ENCODE results near the gene NCK1.

The NCK1 gene

DNA sequence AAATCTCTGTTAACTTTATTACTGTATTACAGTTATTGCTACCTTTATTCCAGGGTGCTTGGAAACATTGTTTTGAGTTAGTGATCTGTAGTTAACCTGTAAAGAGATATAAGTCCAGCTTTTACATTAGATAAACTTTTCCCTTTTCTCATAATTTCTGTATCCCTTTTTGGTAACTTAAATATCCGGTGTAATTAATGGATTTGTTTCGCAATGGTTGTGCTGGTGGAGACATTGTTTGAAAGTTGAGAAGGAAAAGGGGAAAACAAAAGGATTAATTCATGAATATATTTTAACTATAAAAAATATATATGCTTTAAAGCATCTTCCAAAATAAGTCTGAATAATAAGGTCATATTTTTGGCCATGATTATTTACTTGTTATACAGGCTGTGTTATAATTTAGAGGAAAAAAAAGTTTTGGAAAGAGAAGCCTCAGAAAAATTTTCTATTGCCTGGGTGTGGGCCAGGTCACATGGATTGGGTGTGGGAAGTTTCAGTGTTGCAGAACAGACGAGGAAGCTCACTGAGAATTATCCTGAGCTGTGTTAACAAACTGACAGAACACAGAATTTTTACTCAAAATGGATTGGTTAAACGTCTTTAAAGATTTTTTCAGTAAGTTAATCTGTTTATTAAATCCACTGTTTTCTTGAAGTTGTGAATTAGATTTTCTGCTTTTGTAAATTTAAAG lies 68.1 kb downstream of the NCK1 start:
- Histone ChIP-seq H3K4me1 (ENCODE audit: control insufficient read depth in 1 of 2, insufficient read depth in 1 of 2, low read depth in 1 of 2, low read length in 1 of 2) (peaks cover 4 to 8% of the 10 kb centered on the region in 2 experiments), H3K36me3 (peaks cover 9% of the 10 kb centered on the region), H3K27me3 (no peaks in the 10 kb centered on the region), H3K27ac (no peak overlapping the region), H3K9me3 (no peaks in the 10 kb centered on the region), H3K4me3 (ENCODE audit: low read depth in 1 of 2, low read length in 1 of 2) (no peak overlapping the region)
- TF ChIP-seq, protein P1, sequence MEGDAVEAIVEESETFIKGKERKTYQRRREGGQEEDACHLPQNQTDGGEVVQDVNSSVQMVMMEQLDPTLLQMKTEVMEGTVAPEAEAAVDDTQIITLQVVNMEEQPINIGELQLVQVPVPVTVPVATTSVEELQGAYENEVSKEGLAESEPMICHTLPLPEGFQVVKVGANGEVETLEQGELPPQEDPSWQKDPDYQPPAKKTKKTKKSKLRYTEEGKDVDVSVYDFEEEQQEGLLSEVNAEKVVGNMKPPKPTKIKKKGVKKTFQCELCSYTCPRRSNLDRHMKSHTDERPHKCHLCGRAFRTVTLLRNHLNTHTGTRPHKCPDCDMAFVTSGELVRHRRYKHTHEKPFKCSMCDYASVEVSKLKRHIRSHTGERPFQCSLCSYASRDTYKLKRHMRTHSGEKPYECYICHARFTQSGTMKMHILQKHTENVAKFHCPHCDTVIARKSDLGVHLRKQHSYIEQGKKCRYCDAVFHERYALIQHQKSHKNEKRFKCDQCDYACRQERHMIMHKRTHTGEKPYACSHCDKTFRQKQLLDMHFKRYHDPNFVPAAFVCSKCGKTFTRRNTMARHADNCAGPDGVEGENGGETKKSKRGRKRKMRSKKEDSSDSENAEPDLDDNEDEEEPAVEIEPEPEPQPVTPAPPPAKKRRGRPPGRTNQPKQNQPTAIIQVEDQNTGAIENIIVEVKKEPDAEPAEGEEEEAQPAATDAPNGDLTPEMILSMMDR (IDR thresholded peaks at IDR 0.05): no peak

DNA sequence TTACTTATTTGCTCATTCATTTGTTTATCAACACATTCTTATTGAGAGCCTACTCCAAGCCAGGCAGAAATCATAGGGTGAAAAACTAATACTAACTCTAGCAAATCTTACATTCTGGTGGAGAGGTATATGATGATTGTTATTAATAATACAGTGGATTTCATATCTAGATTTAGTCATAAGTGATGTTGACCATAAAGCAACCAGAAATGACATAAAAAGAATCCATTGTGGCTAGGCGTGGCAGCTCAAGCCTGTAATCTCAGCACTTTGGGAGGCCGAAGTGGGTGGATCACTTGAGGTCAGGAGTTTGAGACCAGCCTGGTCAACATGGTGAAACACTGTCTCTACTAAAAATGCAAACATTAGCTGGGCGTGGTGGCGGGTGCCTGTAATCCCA lies 69.6 kb downstream of the NCK1 start:
- Histone ChIP-seq H3K27ac (no peak overlapping the region), H3K4me3 (ENCODE audit: low read depth in 1 of 2, low read length in 1 of 2) (no peak overlapping the region), H3K4me1 (ENCODE audit: control insufficient read depth in 1 of 2, insufficient read depth in 1 of 2, low read depth in 1 of 2, low read length in 1 of 2) (peaks cover 0 to 4% of the 10 kb centered on the region in 2 experiments), H3K36me3 (peaks cover 9% of the 10 kb centered on the region), H3K9me3 (no peaks in the 10 kb centered on the region), H3K27me3 (no peaks in the 10 kb centered on the region)
- TF ChIP-seq, protein P1 (IDR thresholded peaks at IDR 0.05): no peak

DNA sequence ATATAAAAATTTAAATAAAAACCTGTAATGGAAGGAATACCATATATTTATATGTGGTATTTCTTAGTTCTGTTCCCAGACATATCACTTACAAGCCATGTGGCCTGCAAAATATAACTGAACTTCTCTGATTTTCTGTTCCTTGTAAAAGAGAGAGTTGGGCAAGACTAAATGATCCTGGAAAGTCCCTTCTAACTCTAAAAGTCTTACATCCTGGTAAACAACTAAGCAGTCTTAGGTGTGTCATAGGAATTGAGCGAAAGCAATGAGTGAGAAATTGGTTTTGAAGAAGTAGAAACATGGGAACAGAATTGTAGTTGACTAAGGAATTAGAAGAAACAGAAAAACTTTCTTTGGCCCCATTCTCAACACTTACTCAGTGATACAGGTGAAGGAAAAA lies 70.5 kb downstream of the NCK1 start:
- Histone ChIP-seq H3K4me1 (ENCODE audit: control insufficient read depth in 1 of 2, insufficient read depth in 1 of 2, low read depth in 1 of 2, low read length in 1 of 2) (peaks cover 0 to 4% of the 10 kb centered on the region in 2 experiments), H3K27ac (no peak overlapping the region), H3K9me3 (no peaks in the 10 kb centered on the region), H3K27me3 (no peaks in the 10 kb centered on the region), H3K36me3 (peaks cover 9% of the 10 kb centered on the region), H3K4me3 (ENCODE audit: low read depth in 1 of 2, low read length in 1 of 2) (no peak overlapping the region)
- TF ChIP-seq, protein P1 (IDR thresholded peaks at IDR 0.05): no peak

DNA sequence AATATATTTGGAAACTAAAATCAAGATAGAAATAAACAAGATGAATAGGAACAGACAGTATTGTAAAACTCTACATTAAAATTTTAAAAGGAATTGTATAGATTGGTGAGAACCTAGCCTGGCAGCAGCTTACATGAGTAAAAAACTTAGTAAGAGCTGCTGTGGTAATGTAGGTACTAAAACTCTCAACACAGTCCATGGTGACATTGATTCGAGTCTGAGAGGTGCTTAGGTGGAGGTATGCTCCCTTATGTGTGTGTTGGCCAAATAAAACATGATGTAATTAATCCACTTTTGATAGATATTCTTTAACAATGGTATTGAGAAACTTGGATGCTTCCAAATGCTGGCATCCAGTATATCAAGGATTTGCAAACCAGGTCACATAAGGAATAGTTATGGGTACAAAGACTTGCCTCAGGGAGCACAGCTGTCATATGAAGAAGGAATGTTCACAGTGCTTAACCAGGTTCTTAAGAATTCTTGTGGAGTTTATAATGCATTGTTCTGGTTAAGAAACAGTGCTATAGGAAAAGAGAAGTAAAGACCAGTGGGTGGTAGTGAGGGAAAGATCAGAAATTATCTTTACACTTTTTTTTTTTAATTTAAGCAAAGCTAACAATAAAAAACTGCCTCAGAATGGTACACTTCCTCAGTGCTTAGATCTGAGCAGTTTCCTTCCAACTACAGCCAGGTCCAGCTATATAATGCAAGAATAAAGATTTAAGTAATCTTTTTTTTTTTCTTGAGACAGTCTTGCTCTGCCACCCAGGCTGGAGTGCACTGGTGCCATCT lies 71.2 kb downstream of the NCK1 start:
- TF ChIP-seq, protein P1 (IDR thresholded peaks at IDR 0.05): no peak
- H3K36me3 ChIP-seq: peaks cover 8% of the 10 kb centered on the region
- H3K4me1 ChIP-seq (ENCODE audit: control insufficient read depth in 1 of 2, insufficient read depth in 1 of 2, low read depth in 1 of 2, low read length in 1 of 2): peaks cover 5 to 8% of the 10 kb centered on the region in 2 experiments
- H3K27me3 ChIP-seq: no peaks in the 10 kb centered on the region
- no peak overlapping the region for H3K27ac ChIP-seq
- no peaks in the 10 kb centered on the region for H3K9me3 ChIP-seq
- no peak overlapping the region for H3K4me3 ChIP-seq (ENCODE audit: low read depth in 1 of 2, low read length in 1 of 2)

DNA sequence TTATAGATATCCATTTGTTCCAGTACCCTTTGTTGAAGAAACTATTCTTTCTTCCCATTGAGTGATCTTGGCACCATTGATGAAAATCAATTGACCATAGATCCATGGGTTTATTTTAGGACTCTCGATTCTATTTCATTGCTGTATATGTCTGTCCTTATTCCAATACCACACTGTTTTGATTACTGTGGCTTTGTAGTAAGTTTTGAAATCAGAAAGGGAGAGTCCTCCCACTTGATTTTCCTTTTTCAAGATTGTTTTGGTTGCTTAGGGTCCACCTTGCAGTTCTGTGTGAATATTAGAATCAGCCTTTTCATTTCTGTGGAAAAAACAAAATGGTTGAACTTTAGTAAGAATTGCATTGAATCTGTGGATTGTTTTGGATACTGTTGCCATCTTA lies 75.2 kb downstream of the NCK1 start:
- TF ChIP-seq, protein P1 (IDR thresholded peaks at IDR 0.05): no peak

More for the DNA sequence above, 75.2 kb downstream of the NCK1 start:
- no peaks in the 10 kb centered on the region for H3K27me3 ChIP-seq
- H3K9me3 ChIP-seq: no peaks in the 10 kb centered on the region
- H3K36me3 ChIP-seq: peaks cover 5% of the 10 kb centered on the region
- no peak overlapping the region for H3K27ac ChIP-seq
- peaks cover 10 to 12% of the 10 kb centered on the region in 2 experiments for H3K4me1 ChIP-seq (ENCODE audit: control insufficient read depth in 1 of 2, insufficient read depth in 1 of 2, low read depth in 1 of 2, low read length in 1 of 2)
- no peak overlapping the region for H3K4me3 ChIP-seq (ENCODE audit: low read depth in 1 of 2, low read length in 1 of 2)
